GM18868 (cell line): ENCODE results near the gene TSPAN12.

Source experiments
- ATAC-seq: cut with Tn5 transposase; IDR thresholded peaks from one replicate; pipeline ENCODE4 v1.9.1; 2021; ENCODE audit warnings: mild to moderate bottlenecking, moderate library complexity; ENCODE audit not compliant: unreplicated experiment

The TSPAN12 gene

GRCh38 chr7:120843109-120843508 lies 14.8 kb downstream of the TSPAN12 start:
- ATAC-seq: no peak

- ATAC-seq: peak; percentile 13
Observed at GRCh38 chr7:120842121-120842621, 15.8 kb downstream of the TSPAN12 start.

- ATAC-seq: no peak
Observed at GRCh38 chr7:120841608-120842007, 16.3 kb downstream of the TSPAN12 start.

DNA sequence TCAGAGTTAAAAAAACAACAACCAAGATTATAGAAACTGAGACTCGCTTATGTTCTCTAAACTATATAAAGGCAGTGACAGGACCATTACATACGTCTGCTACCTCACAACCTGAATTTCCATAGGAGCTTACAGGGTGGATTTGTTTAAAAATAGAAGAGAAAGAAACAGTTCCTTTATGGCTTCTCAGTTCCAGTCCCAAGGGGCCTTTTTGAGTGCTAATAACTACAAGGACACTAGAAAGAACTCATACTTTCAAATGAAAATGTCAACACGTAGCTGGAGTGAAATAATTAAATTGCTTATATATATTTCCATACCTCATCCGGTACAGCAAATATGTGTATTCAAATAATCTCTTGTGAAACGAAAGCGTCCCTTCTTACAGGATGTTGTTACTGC lies 19.7 kb downstream of the TSPAN12 start:
- ATAC-seq: peak; percentile 65

DNA sequence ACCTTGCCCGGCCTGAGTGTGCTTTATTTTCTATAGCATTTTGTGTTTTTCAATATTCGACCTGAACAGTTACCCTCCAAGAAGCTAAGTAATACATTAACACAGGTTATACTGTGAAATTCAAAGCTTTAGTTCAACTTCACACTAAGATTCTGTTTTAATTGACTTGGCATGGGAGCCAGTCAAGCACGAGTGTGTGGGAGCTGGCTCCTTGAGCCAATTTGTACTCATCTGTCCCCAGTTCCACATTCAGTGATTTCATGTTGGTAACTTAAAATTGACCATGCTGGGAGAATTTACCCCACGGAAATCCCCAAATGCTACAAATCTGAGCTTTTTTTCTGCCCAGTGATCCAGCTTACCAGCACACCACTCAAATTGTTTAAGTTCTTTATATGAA lies 20.3 kb downstream of the TSPAN12 start:
- peak; percentile 58 for ATAC-seq

DNA sequence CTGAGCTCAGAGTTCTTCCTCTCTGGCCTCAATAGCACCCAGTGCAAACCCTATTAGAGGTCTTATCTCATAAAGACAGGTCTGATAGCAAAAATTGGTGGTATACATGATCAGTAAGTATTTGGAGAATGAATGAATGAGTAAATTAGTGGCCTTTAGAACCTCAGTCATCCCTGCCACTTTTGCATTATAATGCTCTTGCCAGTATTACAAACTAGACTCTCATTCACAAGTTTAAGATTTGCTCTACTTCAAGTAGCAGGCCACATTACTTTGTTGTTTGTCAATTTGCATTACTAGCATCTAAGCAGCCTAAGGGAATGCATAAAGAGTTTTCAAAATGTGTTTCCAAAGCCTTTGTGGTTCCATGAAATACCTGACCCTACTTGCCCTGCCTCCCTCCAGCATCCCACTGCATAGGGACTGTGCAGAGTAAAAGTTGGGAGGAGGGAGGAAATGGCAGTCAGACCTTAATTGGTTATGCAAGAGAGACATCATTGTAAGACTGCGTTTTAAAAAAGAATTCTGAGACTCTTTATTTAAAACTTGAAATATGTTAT lies 21.3 kb downstream of the TSPAN12 start:
- ATAC-seq: no peak

DNA sequence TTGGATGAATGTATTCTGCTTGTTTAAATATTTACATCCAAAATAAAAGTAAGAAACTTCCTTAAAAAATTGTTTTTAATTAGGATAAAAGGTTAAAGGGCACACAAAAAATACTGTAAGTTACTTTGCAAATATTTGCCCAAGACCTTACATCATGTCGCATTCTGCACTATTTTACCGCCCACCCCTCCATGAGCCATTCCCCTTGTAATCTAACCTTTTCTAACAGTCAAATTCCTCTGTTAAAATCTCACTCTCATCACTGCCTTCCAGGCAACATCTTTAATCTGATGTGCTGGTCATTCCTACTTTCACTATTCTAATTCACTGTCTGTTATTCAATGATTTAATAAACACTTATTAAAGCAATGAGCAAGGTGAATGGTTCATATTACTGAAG lies 23.2 kb downstream of the TSPAN12 start:
- ATAC-seq: no peak

GRCh38 chr7:120833546-120833945 lies 24.4 kb downstream of the TSPAN12 start:
- no peak for ATAC-seq

DNA sequence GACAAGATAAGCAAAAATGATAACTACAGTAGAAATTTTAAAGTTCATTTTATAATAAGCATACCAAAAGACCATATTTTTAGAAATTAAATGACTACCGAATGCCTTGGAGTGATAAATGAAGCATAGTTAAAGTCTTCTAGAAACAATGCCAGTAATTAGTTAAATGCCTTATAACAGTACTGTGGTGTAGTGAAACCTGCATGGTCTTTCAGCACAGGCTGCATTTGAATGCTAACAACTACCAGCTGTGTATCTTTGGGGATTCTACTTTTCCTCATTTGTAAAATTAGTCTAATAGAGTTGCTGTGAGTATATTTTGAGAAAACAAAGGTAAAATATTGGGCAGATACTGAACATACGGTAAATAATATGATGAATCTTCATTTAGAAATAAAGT lies 25.1 kb downstream of the TSPAN12 start:
- no peak for ATAC-seq

DNA sequence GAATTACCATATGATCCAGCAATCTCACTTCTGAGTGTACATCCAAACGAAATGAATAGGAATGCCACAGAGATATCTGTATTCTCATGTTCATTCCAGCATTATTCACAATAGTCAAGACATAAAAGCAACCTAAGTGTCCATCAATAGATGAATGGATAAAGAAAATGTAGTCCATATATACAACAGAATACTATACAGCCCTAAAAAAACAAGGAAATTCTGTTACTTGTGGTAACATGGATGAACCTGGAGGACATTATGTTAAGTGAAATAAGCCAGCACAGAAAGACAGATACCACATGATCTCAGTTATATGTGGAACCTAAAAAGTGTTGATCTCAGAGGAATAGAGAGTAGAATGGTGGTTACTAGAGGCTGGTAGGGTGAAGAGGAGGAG lies 26.7 kb downstream of the TSPAN12 start:
- no peak for ATAC-seq

DNA sequence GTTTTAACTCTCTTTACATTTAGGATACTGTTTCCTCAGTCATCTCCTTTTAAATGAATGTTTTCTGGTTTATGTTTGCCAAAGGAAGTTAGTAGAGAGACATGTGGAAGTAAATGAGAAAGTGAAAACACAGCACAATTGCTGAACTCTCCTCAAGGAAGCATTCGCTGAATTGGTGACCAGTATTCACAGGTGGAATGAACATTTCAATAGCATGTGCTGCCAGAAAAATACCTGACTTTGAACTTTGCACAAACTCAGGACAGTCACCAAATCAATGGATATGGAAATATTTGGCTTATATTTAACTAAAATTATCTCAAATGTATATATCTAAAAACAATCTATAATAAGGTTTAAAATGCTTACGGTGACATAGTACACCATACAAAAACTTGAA lies 28.5 kb downstream of the TSPAN12 start:
- no peak for ATAC-seq

DNA sequence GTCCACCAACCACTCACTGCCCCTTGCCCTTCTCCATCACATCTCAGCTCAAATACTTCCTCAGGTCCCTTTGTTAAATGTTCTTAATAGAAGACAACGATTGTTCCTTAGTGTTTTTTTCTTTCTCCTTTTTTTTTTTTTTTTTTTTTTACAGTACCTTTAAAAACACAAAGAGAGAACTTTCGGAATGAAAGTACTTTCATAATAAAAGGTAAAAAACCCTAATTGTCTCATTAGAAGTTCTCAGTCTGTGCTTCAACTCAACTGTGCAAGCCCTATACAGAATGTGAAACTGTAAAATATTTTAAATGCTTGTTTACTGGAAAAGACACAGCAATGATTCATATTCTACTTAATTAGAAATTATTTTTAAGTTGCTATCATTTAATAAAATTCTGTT lies 29.4 kb downstream of the TSPAN12 start:
- ATAC-seq: peak; percentile 55

- ATAC-seq: no peak
Observed at GRCh38 chr7:120827371-120828118, 30.4 kb downstream of the TSPAN12 start.

GRCh38 chr7:120825576-120825975 lies 32.4 kb downstream of the TSPAN12 start:
- no peak for ATAC-seq

GRCh38 chr7:120825152-120825551 lies 32.8 kb downstream of the TSPAN12 start:
- no peak for ATAC-seq

GRCh38 chr7:120819861-120820260 lies 38.1 kb downstream of the TSPAN12 start:
- peak; percentile 68 for ATAC-seq

- no peak for ATAC-seq
Observed at GRCh38 chr7:120817851-120818250, 40.1 kb downstream of the TSPAN12 start.

- ATAC-seq: no peak
Observed at GRCh38 chr7:120814253-120814939, 43.5 kb downstream of the TSPAN12 start.

DNA sequence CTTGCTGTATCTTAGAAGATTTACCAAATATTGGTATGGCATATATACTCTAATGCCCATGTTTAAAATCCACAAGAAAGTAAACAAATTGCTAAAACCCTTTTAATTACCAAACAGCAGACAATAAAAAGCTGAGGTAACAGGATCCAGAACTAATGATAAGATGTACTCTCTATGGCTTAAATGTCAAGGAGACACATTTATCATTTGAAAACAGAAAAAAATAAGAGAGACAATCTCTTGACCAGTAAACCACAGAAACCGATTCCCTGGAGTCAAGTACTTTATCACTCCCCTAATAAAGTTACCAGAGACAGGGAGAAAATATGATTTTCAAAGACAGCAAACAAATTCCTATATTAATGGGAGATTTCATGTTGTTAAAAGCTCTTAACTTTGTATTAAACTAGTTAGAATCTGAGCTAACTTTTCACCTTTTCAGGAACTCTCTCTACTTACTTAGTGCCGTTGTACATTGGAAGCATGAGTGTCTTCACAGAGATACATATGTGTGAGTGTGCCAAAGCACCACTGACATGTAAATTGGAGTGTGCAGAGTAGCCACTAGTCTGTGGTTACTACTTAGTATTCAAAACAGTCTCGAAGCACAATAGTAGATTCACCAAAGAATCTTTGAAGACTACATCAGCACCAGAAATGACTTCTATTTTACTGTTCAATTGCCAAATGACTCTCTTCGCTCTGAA lies 44.2 kb downstream of the TSPAN12 start:
- ATAC-seq: no peak

DNA sequence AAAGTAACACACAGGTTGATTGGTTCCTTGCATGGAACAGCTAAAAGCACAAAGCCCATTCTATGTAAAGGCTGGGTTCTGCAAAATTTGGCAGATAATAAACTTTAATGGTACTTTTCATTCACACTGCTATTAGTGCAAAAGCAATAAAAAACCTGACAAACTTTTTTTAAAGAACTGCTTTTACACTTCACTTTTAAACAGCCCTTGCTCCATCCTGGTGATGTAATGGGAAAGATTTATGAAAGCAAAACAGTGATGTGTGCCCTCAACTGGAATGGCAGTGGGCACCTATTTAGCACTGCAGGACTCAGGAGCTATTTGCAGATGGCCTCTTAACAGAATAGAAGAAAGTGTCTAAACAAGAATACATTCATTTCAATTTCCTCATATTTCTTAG lies 44.9 kb downstream of the TSPAN12 start:
- no peak for ATAC-seq

GRCh38 chr7:120809260-120809659 lies 48.7 kb downstream of the TSPAN12 start:
- ATAC-seq: no peak
